Measurements from ENCODE around the gene CLNK. TPM values are rescaled to one million over a fixed set of nuclear protein-coding genes. Genes with fewer than 3 reads are reported as not detected.

Gene CLNK
- total and polyA plus RNA-seq, 2 of the 8 experiments (the other 6 are each of a cell fraction or from before 2014, with no cell fraction given), result not detected

DNA sequence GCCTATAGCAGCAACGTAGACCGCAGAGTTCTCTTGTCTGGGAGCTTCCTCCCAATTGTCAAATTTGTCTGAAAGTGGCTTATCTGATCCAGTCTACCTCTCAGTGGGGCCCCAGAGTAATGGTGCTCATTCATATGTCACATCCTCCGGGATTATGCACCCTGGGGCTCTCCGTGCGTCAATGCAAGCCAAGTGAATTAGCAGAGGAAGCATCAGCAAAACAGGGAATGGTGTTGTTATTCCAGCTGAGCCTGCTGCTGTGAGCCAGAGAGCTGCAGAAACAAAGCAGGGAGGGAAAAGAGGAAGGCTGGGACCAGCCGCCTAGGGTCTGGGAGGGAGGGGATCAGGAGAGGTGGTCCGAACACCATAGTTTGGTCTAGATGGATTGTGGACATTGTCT lies 95.2 kb downstream of the CLNK start:
- H3K18ac ChIP-seq (ENCODE audit: extremely low read depth, low read length), result no peak overlapping the region
- no peak overlapping the region for H4K91ac ChIP-seq (replicated peaks; ENCODE audit: insufficient read length, low read length)
- peak overlapping the region; percentile 48 for H2AFZ ChIP-seq (ENCODE audit: low read length)
- 0 out of 7 replicates have a peak, but pooled peaks cover 0 to 2% (median 0%) of the 10 kb centered on the region in 4 experiments for H3K27me3 ChIP-seq (replicated peaks in 1 of 4; ENCODE audit: control insufficient read depth in 3 of 4, extremely low read depth in 1 of 4, insufficient read depth in 3 of 4, low read length in 3 of 4)
- H3K4me2 ChIP-seq (ENCODE audit: insufficient read depth in 1 of 2, low read depth in 2 of 2, low read length in 2 of 2), result peak overlapping the region; percentile 18 to 24; a peak in 2 of 4 replicates
- POLR2A ChIA-PET (ENCODE audit: partially characterized antibody), result interaction anchor here (0.9 kb wide), 1 partner anchor 10 kb away, joined by 3 read pairs; no protein-coding TSS in a partner anchor
- H2BK5ac ChIP-seq (ENCODE audit: low read depth, low read length), result 0 out of 2 replicates have a peak overlapping the region, but pooled peaks have one; percentile 12
- no peaks in the 10 kb centered on the region for H4K20me1 ChIP-seq (replicated peaks in 1 of 2; ENCODE audit: control insufficient read depth in 1 of 2, insufficient read depth in 2 of 2, low read length in 2 of 2)
- no peak overlapping the region for H2BK15ac ChIP-seq (ENCODE audit: low read length)
- no peaks in the 10 kb centered on the region for H3K36me3 ChIP-seq (ENCODE audit: control insufficient read depth in 2 of 4, insufficient read depth in 4 of 4, low read length in 3 of 4)
- H3K79me1 ChIP-seq (ENCODE audit: low read depth, low read length), result no peaks in the 10 kb centered on the region
- FAIRE-seq (no peak), DNase-seq (ENCODE audit: low read depth in 1 of 2, low spot score in 2 of 2) (no peak)
- H3K56ac ChIP-seq (replicated peaks; ENCODE audit: insufficient read length, low read depth, low read length), result no peak overlapping the region
- no peak overlapping the region for H3K4ac ChIP-seq (replicated peaks; ENCODE audit: insufficient read length, low read depth, low read length)
- WGBS, 2 experiments (ENCODE audit: extremely low coverage in 1 of 2, insufficient coverage in 1 of 2, insufficient read length in 1 of 2, insufficient replicate concordance in 2 of 2, low coverage in 1 of 2, low lambda C conversion rate in 2 of 2, missing lambda C conversion rate in 1 of 2), result 64% methylated on average over 7 of the region's 7 CpGs; no CpG with 5 or more reads in 1 of the 2 experiments
- H3K9ac ChIP-seq (replicated peaks in 1 of 4; ENCODE audit: extremely low read depth in 1 of 4, low read depth in 3 of 4, low read length in 3 of 4), result no peak overlapping the region
- no peak overlapping the region for H2BK20ac ChIP-seq (ENCODE audit: low read length)
- no peak overlapping the region for H3K23ac ChIP-seq (ENCODE audit: insufficient read length)
- H3K4me1 ChIP-seq (replicated peaks in 1 of 4; ENCODE audit: control insufficient read depth in 3 of 4, insufficient read depth in 4 of 4, low read length in 3 of 4), result peaks cover 0 to 10% (median under 1%) of the 10 kb centered on the region in 4 experiments; a peak in 2 of 7 replicates
- CTCF ChIA-PET (ENCODE audit: partially characterized antibody), result interaction anchor here (1.1 kb wide), 1 partner anchor 16 kb away, joined by 3 read pairs; no protein-coding TSS in a partner anchor
- no peak overlapping the region for H3K14ac ChIP-seq (ENCODE audit: insufficient read length)
- H3K27ac ChIP-seq (ENCODE audit: low read depth, low read length), result no peak overlapping the region
- no peaks in the 10 kb centered on the region for H3K9me3 ChIP-seq (ENCODE audit: insufficient read depth in 2 of 2, low read depth in 1 of 2, low read length in 1 of 2)
- H3K79me2 ChIP-seq (ENCODE audit: control insufficient read depth in 1 of 2, insufficient read depth in 2 of 2, low read length in 2 of 2), result no peaks in the 10 kb centered on the region
- no peak overlapping the region for H4K5ac ChIP-seq (ENCODE audit: insufficient read length, low read depth, low read length)
- no peaks in the 10 kb centered on the region for H3K23me2 ChIP-seq (ENCODE audit: low read depth, low read length)
- no peak overlapping the region; the same call in 1 of the 2 replicates for H2AK5ac ChIP-seq (ENCODE audit: low read depth, low read length)
- TF ChIP-seq BCL11A (IDR thresholded peaks at IDR 0.05; ENCODE audit: low read depth in 2 of 2, low read length in 2 of 2) (no peak), JUND (IDR thresholded peaks at IDR 0.05; ENCODE audit: low read length) (no peak), PHF8 (conservative IDR thresholded peaks at IDR 0.05; ENCODE audit: low read depth, low read length) (no peak), ZNF274 (IDR thresholded peaks at IDR 0.05; ENCODE audit: borderline replicate concordance, extremely low read depth, low read length) (no peak), KDM4A (IDR thresholded peaks at IDR 0.05; ENCODE audit: low read depth, low read length, severe bottlenecking) (no peak)
- TF ChIP-seq, protein P1, sequence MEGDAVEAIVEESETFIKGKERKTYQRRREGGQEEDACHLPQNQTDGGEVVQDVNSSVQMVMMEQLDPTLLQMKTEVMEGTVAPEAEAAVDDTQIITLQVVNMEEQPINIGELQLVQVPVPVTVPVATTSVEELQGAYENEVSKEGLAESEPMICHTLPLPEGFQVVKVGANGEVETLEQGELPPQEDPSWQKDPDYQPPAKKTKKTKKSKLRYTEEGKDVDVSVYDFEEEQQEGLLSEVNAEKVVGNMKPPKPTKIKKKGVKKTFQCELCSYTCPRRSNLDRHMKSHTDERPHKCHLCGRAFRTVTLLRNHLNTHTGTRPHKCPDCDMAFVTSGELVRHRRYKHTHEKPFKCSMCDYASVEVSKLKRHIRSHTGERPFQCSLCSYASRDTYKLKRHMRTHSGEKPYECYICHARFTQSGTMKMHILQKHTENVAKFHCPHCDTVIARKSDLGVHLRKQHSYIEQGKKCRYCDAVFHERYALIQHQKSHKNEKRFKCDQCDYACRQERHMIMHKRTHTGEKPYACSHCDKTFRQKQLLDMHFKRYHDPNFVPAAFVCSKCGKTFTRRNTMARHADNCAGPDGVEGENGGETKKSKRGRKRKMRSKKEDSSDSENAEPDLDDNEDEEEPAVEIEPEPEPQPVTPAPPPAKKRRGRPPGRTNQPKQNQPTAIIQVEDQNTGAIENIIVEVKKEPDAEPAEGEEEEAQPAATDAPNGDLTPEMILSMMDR (IDR thresholded peaks at IDR 0.05; ENCODE audit: control extremely low read depth in 1 of 3, insufficient read depth in 1 of 3, low read depth in 1 of 3, low read length in 3 of 3), result no peak
- H4K8ac ChIP-seq (ENCODE audit: extremely low read depth, insufficient read depth, low read length), result no peak overlapping the region
- H3K4me3 ChIP-seq (ENCODE audit: extremely low read depth in 1 of 4, insufficient read depth in 2 of 4, low read depth in 3 of 4, low read length in 4 of 4), result no peak overlapping the region
- no peak overlapping the region for H2BK120ac ChIP-seq (replicated peaks; ENCODE audit: low read depth, low read length)
- no peak overlapping the region for H2BK12ac ChIP-seq (ENCODE audit: low read depth, low read length)
